PC-3 (cell line): ENCODE results near the gene PRKACB. TPM values are rescaled to one million over a fixed set of nuclear protein-coding genes. Genes with fewer than 3 reads are reported as not detected.

Source experiments
- ATAC-seq: fragments of 200-7000 bp; cut with Tn5 transposase; 2 replicates; pipeline ENCODE4 v1.9.1; 2020; ENCODE audit warnings: mild to moderate bottlenecking, moderate library complexity
- BruUV-seq: library from RNA; stranded (reverse); fragments of 400-500 nt; replicated peaks from 2 replicates; lab custom pipeline; 2021; lab: Mats Ljungman, UMichigan
- CTCF ChIA-PET: fragments of 300-600 bp; sonication (Branson Sonifier 250); formaldehyde crosslinking; loops from one replicate; lab custom pipeline; 2022; ENCODE audit warnings: antibody characterized with exemption; lab: Charles Lee
- POLR2A ChIA-PET: fragments of 300-600 bp; sonication (Branson Sonifier 250); formaldehyde crosslinking; loops from one replicate; lab custom pipeline; 2022; ENCODE audit warnings: antibody characterized with exemption; ENCODE audit not compliant: unreplicated experiment; lab: Charles Lee
- DNase-seq: peaks from one replicate; pipeline ENCODE4 v3.0.0-alpha.2; 2015
- H2AFZ ChIP-seq: fragments of 300-600 bp; sonication (generic); 2 replicates; pipeline ENCODE4 v1.6.0; 2016; ENCODE audit warnings: antibody characterized with exemption, low read length
- H3F3A ChIP-seq: fragments of 300-600 bp; sonication (generic); one replicate; pipeline ENCODE4 v1.6.0; 2017; ENCODE audit warnings: antibody characterized with exemption, low read length, control low read depth, mild to moderate bottlenecking; ENCODE audit not compliant: unreplicated experiment
- H3K27ac ChIP-seq: fragments of 300-600 bp; sonication (generic); 2 replicates; pipeline ENCODE4 v1.5.1; 2016; ENCODE audit warnings: mild to moderate bottlenecking, low read length
- H3K27me3 ChIP-seq: fragments of 300-600 bp; sonication (generic); 2 replicates; pipeline ENCODE4 v1.6.1; 2016; ENCODE audit warnings: low read length, mixed read lengths
- H3K36me3 ChIP-seq: fragments of 300-600 bp; sonication (generic); 2 replicates; pipeline ENCODE4 v1.6.1; 2016; ENCODE audit warnings: low read depth, mixed run types, low read length, mixed read lengths
- H3K4me1 ChIP-seq: fragments of 300-600 bp; sonication (generic); 2 replicates; pipeline ENCODE4 v1.5.1; 2016; ENCODE audit warnings: low read length; ENCODE audit not compliant: insufficient read depth
- H3K4me2 ChIP-seq: fragments of 300-600 bp; sonication (generic); 2 replicates; pipeline ENCODE4 v1.6.0; 2016; ENCODE audit warnings: low read length
- H3K4me3 ChIP-seq: fragments of 300-600 bp; sonication (generic); 2 replicates; pipeline ENCODE4 v1.5.1; 2016; ENCODE audit warnings: mild to moderate bottlenecking, low read length, mixed read lengths
- H3K79me2 ChIP-seq: fragments of 300-600 bp; sonication (generic); 2 replicates; pipeline ENCODE4 v1.6.1; 2017; ENCODE audit warnings: low read length, mixed read lengths
- H3K9ac ChIP-seq: fragments of 300-600 bp; sonication (generic); 2 replicates; pipeline ENCODE4 v1.6.0; 2016; ENCODE audit warnings: mild to moderate bottlenecking, low read length
- H3K9me2 ChIP-seq: fragments of 300-600 bp; sonication (generic); replicated peaks from 2 replicates; pipeline ENCODE4 v1.6.1; 2016; ENCODE audit warnings: mixed run types, low read length, mixed read lengths
- H3K9me3 ChIP-seq: fragments of 300-600 bp; sonication (generic); 2 replicates; pipeline ENCODE4 v1.6.1; 2016; ENCODE audit warnings: low read length, mixed read lengths
- H4K20me1 ChIP-seq: fragments of 300-600 bp; sonication (generic); 2 replicates; pipeline ENCODE4 v1.6.1; 2016; ENCODE audit warnings: low read length, mixed read lengths
- CTCF ChIP-seq: fragments of 300-600 bp; sonication (generic); conservative IDR thresholded peaks from 2 replicates; pipeline ENCODE4 v1.5.1; 2017; ENCODE audit warnings: antibody characterized with exemption, low read depth, mild to moderate bottlenecking, low read length
- EZH2 ChIP-seq: fragments of 300-600 bp; sonication (generic); IDR thresholded peaks from one replicate; pipeline ENCODE4 v1.6.1; 2017; ENCODE audit warnings: antibody characterized with exemption, mild to moderate bottlenecking, low read length; ENCODE audit not compliant: unreplicated experiment
- EZH2phosphoT487 ChIP-seq: fragments of 300-600 bp; sonication (generic); IDR thresholded peaks from 2 replicates; pipeline ENCODE4 v1.6.1; 2018; ENCODE audit warnings: mild to moderate bottlenecking, antibody characterized with exemption, low read length, borderline replicate concordance
- intact Hi-C: fragments of 100-400 bp; cut with micrococcal nuclease; formaldehyde crosslinking; loops from 2 replicates; pipeline ENCODE4 v1.9.0; 2023
- total RNA-seq: library from RNA; depleted of rRNA; stranded (reverse); fragments of >200 nt; gene quantifications from 2 replicates; pipeline ENCODE4 v1.2.3, GENCODE V29; 2014

PRKACB gene
- total RNA-seq, 1 experiment from 2014 or later = 7.8 TPM

GRCh38 chr1:84214115-84214956 is 70.3 kb downstream of the PRKACB start:
- ChIA-PET POLR2A (no interaction called here), CTCF (no interaction called here)
- intact Hi-C loops = no loop called here
- Histone ChIP-seq H3K9me3 (no peaks in the 10 kb centered on the region), H3K9ac (no peak overlapping the region), H3K27ac (no peak overlapping the region), H3K27me3 (no peaks in the 10 kb centered on the region), H3K36me3 (no peaks in the 10 kb centered on the region), H3F3A (no peaks in the 10 kb centered on the region), H3K4me1 (0 out of 2 replicates have a peak, but pooled peaks cover under 1% of the 10 kb centered on the region), H3K9me2 (no peaks in the 10 kb centered on the region), H3K4me2 (no peak overlapping the region), H4K20me1 (no peaks in the 10 kb centered on the region), H2AFZ (no peak overlapping the region), H3K79me2 (no peaks in the 10 kb centered on the region), H3K4me3 (no peak overlapping the region)
- DNase-seq (no peak), ATAC-seq (no peak)
- no TSS peak for BruUV-seq
- TF ChIP-seq CTCF = no peak
- no peak for TF ChIP-seq EZH2
- no peak for TF ChIP-seq EZH2phosphoT487

- Histone ChIP-seq H3K9ac (no peak overlapping the region), H4K20me1 (no peaks in the 10 kb centered on the region), H3K9me2 (no peaks in the 10 kb centered on the region), H2AFZ (no peak overlapping the region), H3K4me1 (no peaks in the 10 kb centered on the region), H3K27ac (no peak overlapping the region), H3K27me3 (no peaks in the 10 kb centered on the region), H3K36me3 (no peaks in the 10 kb centered on the region), H3K9me3 (no peaks in the 10 kb centered on the region), H3K79me2 (no peaks in the 10 kb centered on the region), H3F3A (no peaks in the 10 kb centered on the region), H3K4me3 (no peak overlapping the region), H3K4me2 (no peak overlapping the region)
- POLR2A ChIA-PET = no interaction called here
- CTCF ChIA-PET = interaction anchor here (0.5 kb wide), 1 partner anchor 73 kb away, joined by 3 read pairs; no protein-coding TSS in a partner anchor
- DNase-seq (no peak), ATAC-seq (no peak)
- intact Hi-C loops = no loop called here
- TF ChIP-seq EZH2 (no peak), CTCF (no peak)
- no TSS peak for BruUV-seq
Measured at GRCh38 chr1:84217239-84217638, 73.2 kb downstream of the PRKACB start.

- DNase-seq (no peak), ATAC-seq (no peak)
- intact Hi-C loops = no loop called here
- H3K9me3 ChIP-seq = no peaks in the 10 kb centered on the region; the same call in 1 of the 2 replicates
- no peak overlapping the region for H2AFZ ChIP-seq
- H3K36me3 ChIP-seq = peaks cover 6% of the 10 kb centered on the region; the same call in 1 of the 2 replicates
- H3K4me3 ChIP-seq = no peak overlapping the region
- H4K20me1 ChIP-seq = no peaks in the 10 kb centered on the region
- H3K4me2 ChIP-seq = no peak overlapping the region
- BruUV-seq = no TSS peak
- TF ChIP-seq EZH2 (no peak), CTCF (0 out of 2 replicates have a peak, but pooled peaks have one; percentile 7)
- no peaks in the 10 kb centered on the region for H3K27me3 ChIP-seq
- H3K9me2 ChIP-seq = no peaks in the 10 kb centered on the region
- H3K4me1 ChIP-seq = no peaks in the 10 kb centered on the region
- CTCF ChIA-PET = no interaction called here
- no peaks in the 10 kb centered on the region for H3K79me2 ChIP-seq
- H3K27ac ChIP-seq = no peak overlapping the region
- no peak overlapping the region for H3K9ac ChIP-seq
- POLR2A ChIA-PET = no interaction called here
- no peaks in the 10 kb centered on the region for H3F3A ChIP-seq
Measured at GRCh38 chr1:84223751-84224432, 79.8 kb downstream of the PRKACB start.
